ENCODE data around the gene RUSC2. TPM values are rescaled to one million over a fixed set of nuclear protein-coding genes. Genes with fewer than 3 reads are reported as not detected.
A peak's percentile ranks its signal among the peaks of the same experiment; 100 is the strongest.

RUSC2 gene
- total RNA-seq, 1 donor: 28.6 TPM

GRCh38 chr9:35515766-35516165 lies 25.9 kb downstream of the RUSC2 start:
- DNase-seq (ENCODE audit: insufficient read length, low spot score, missing footprints): no peak
- Histone ChIP-seq H4K20me1 (ENCODE audit: insufficient read depth, low read length) (no peaks in the 10 kb centered on the region), H2AFZ (ENCODE audit: low read length) (no peak overlapping the region), H3K4me3 (ENCODE audit: insufficient read depth, low read length) (no peak overlapping the region), H3K27me3 (ENCODE audit: insufficient read depth, low read length) (no peaks in the 10 kb centered on the region), H3K79me2 (ENCODE audit: insufficient read depth, low read length) (peaks cover 64% of the 10 kb centered on the region), H3K9me3 (ENCODE audit: low read depth, low read length) (no peaks in the 10 kb centered on the region), H3K36me3 (ENCODE audit: insufficient read depth, low read length) (no peaks in the 10 kb centered on the region), H3K4me1 (ENCODE audit: insufficient read depth, low read length) (peaks cover 79% of the 10 kb centered on the region), H3K4me2 (ENCODE audit: insufficient read depth, low read length) (peak overlapping the region; percentile 38), H3K27ac (ENCODE audit: low read depth, low read length) (peak overlapping the region; percentile 97)
- TF ChIP-seq CTCF (IDR thresholded peaks at IDR 0.05; ENCODE audit: extremely low read depth, low read depth, low read length): no peak

- Histone ChIP-seq H3K4me2 (ENCODE audit: insufficient read depth, low read length) (peak overlapping the region; percentile 38), H3K36me3 (ENCODE audit: insufficient read depth, low read length) (no peaks in the 10 kb centered on the region), H3K9me3 (ENCODE audit: low read depth, low read length) (no peaks in the 10 kb centered on the region), H4K20me1 (ENCODE audit: insufficient read depth, low read length) (no peaks in the 10 kb centered on the region), H3K79me2 (ENCODE audit: insufficient read depth, low read length) (peaks cover 71% of the 10 kb centered on the region), H2AFZ (ENCODE audit: low read length) (no peak overlapping the region), H3K4me3 (ENCODE audit: insufficient read depth, low read length) (peak overlapping the region; percentile 6), H3K27ac (ENCODE audit: low read depth, low read length) (peak overlapping the region; percentile 97), H3K27me3 (ENCODE audit: insufficient read depth, low read length) (no peaks in the 10 kb centered on the region), H3K4me1 (ENCODE audit: insufficient read depth, low read length) (peaks cover 79% of the 10 kb centered on the region)
- no peak for TF ChIP-seq CTCF (IDR thresholded peaks at IDR 0.05; ENCODE audit: extremely low read depth, low read depth, low read length)
- DNase-seq (ENCODE audit: insufficient read length, low spot score, missing footprints): peak; percentile 74
Measured at GRCh38 chr9:35516479-35516878, 26.6 kb downstream of the RUSC2 start.

DNA sequence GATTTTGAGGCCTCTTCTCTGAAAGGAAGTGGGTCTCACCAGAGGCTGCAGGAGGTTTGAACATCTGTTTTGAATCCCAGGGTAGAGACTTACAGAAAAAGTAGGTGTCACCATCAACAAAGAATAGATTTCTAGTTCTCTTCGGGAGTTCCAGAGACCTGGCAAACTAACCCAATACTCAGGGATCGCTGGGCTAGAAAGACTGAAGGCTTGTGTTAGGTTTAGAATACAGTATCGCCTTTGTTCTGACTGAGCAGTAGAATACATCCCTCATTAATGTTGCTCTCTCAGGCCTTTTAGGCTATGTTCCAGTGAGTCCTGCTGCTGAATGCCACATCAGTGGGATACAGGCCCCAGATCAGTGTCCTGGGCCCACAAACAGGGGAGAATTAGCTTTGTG lies 27.2 kb downstream of the RUSC2 start:
- Histone ChIP-seq H3K27me3 (ENCODE audit: insufficient read depth, low read length) (no peaks in the 10 kb centered on the region), H2AFZ (ENCODE audit: low read length) (no peak overlapping the region), H3K36me3 (ENCODE audit: insufficient read depth, low read length) (no peaks in the 10 kb centered on the region), H3K4me3 (ENCODE audit: insufficient read depth, low read length) (no peak overlapping the region), H3K79me2 (ENCODE audit: insufficient read depth, low read length) (peaks cover 76% of the 10 kb centered on the region), H3K9me3 (ENCODE audit: low read depth, low read length) (no peaks in the 10 kb centered on the region), H3K4me1 (ENCODE audit: insufficient read depth, low read length) (peaks cover 82% of the 10 kb centered on the region), H4K20me1 (ENCODE audit: insufficient read depth, low read length) (no peaks in the 10 kb centered on the region), H3K27ac (ENCODE audit: low read depth, low read length) (peak overlapping the region; percentile 97), H3K4me2 (ENCODE audit: insufficient read depth, low read length) (no peak overlapping the region)
- TF ChIP-seq CTCF (IDR thresholded peaks at IDR 0.05; ENCODE audit: extremely low read depth, low read depth, low read length): no peak
- no peak for DNase-seq (ENCODE audit: insufficient read length, low spot score, missing footprints)

- Histone ChIP-seq H4K20me1 (ENCODE audit: insufficient read depth, low read length) (no peaks in the 10 kb centered on the region), H3K4me2 (ENCODE audit: insufficient read depth, low read length) (peak overlapping the region; percentile 46), H3K4me1 (ENCODE audit: insufficient read depth, low read length) (peaks cover 84% of the 10 kb centered on the region), H3K27me3 (ENCODE audit: insufficient read depth, low read length) (no peaks in the 10 kb centered on the region), H3K4me3 (ENCODE audit: insufficient read depth, low read length) (no peak overlapping the region), H3K9me3 (ENCODE audit: low read depth, low read length) (no peaks in the 10 kb centered on the region), H3K27ac (ENCODE audit: low read depth, low read length) (peak overlapping the region; percentile 97), H2AFZ (ENCODE audit: low read length) (no peak overlapping the region), H3K79me2 (ENCODE audit: insufficient read depth, low read length) (peaks cover 76% of the 10 kb centered on the region), H3K36me3 (ENCODE audit: insufficient read depth, low read length) (no peaks in the 10 kb centered on the region)
- no peak for TF ChIP-seq CTCF (IDR thresholded peaks at IDR 0.05; ENCODE audit: extremely low read depth, low read depth, low read length)
- DNase-seq (ENCODE audit: insufficient read length, low spot score, missing footprints): no peak
Measured at GRCh38 chr9:35517552-35518224, 27.8 kb downstream of the RUSC2 start.
